Measurements from ENCODE around the gene GNAS. TPM values are rescaled to one million over a fixed set of nuclear protein-coding genes. Genes with fewer than 3 reads are reported as not detected.

The GNAS gene
- total and polyA plus RNA-seq, 4 donors = 115 to 360 (median 277) TPM

DNA sequence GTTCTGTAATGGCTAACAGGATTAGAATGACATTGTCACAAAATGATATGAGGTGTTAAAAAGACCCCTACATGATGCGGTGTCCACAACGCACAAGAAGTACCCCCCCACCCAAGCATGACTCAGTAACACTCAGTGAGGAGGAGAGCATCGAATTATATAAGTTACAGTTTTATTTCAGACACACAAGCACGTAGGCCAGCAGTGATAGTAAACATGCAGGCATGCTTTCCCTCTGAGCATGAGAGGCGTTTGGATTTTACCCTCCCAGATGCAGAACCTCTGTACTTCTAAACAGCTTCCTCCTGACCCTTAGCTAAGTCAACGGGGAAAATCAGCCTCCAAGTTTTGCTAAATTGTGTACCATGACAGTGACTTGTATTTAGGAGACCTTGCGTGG is 23.9 kb downstream of the GNAS start:
- H3K27ac ChIP-seq (ENCODE audit: low read depth in 1 of 2, low read length in 2 of 2) = no peak overlapping the region
- no peak overlapping the region for H3K4me3 ChIP-seq (ENCODE audit: low read depth in 1 of 3, low read length in 3 of 3)
- H3K9me3 ChIP-seq (ENCODE audit: control insufficient read depth in 4 of 4, low read length in 3 of 4) = no peaks in the 10 kb centered on the region
- WGBS = 86% methylated on average over 7 of the region's 7 CpGs
- TF ChIP-seq HNF4G (IDR thresholded peaks at IDR 0.05) = no peak
- TF ChIP-seq HNF4A (conservative IDR thresholded peaks at IDR 0.05) = no peak
- no peak for TF ChIP-seq RXRA (IDR thresholded peaks at IDR 0.05)
- no peak for TF ChIP-seq FOXA1 (IDR thresholded peaks at IDR 0.05)
- no peak overlapping the region for H3K9ac ChIP-seq (ENCODE audit: low read depth in 1 of 2, low read length in 2 of 2)
- H3K27me3 ChIP-seq (ENCODE audit: control insufficient read depth in 4 of 4, insufficient read depth in 4 of 4, low read length in 3 of 4) = no peaks in the 10 kb centered on the region
- no peaks in the 10 kb centered on the region for H3K4me1 ChIP-seq (ENCODE audit: control insufficient read depth in 4 of 4, insufficient read depth in 4 of 4, low read length in 3 of 4)
- H3K36me3 ChIP-seq (ENCODE audit: control insufficient read depth in 4 of 4, insufficient read depth in 3 of 4, low read depth in 1 of 4, low read length in 3 of 4) = no peaks in the 10 kb centered on the region
- no peak for DNase-seq (ENCODE audit: low spot score)

DNA sequence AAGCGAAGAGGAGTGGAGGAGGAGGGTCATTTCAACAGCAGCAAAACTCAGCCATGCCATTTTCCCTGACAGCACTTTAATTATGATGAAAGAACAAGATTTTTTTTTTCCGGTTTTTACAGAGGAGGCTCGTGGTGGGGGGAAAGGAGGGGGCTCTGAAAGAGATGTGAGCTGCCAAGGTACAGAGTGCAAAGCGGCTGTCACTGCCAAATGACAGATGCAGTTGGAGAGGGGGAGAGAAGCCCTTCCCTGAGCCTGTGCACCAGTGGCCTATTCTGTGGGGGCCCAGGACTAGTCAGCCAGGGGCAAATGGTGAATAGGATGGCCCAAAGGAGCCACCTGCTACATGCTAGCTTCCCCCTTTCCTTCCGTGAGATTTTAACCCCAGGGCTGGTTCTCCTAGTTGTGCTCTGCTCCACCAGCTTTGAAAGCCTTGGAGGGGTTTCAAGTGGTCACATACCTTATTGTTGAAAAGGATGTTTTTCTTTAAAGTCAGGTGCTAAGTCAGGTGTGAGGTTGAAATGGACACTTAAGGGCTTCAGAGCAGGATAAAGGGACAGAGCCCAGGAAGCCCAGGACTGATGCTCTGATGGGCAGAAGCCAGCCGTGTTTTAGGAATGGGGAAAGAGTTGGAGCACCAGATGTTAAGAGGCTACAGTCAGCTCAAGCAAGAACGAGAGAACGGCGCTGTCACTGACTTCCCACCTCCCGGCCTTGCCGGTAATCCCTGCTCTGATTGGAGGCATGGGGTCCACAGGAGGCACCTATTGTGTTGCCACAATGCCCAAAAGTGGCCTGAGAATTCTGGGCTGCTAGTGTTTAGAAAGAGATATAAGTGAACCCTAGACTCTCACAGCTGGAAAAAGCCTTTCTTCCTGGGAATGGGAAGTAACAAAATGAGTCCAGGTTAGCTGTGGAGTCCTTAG is 24.8 kb downstream of the GNAS start:
- H3K9me3 ChIP-seq (ENCODE audit: control insufficient read depth in 4 of 4, low read length in 3 of 4) = no peaks in the 10 kb centered on the region
- no peak overlapping the region for H3K4me3 ChIP-seq (ENCODE audit: low read depth in 1 of 3, low read length in 3 of 3)
- WGBS = 85% methylated on average over 11 of the region's 11 CpGs
- DNase-seq (ENCODE audit: low spot score) = no peak
- no peaks in the 10 kb centered on the region for H3K4me1 ChIP-seq (ENCODE audit: control insufficient read depth in 4 of 4, insufficient read depth in 4 of 4, low read length in 3 of 4)
- no peak overlapping the region for H3K27ac ChIP-seq (ENCODE audit: low read depth in 1 of 2, low read length in 2 of 2)
- TF ChIP-seq HNF4G (IDR thresholded peaks at IDR 0.05) (no peak), ATF3 (IDR thresholded peaks at IDR 0.05) (no peak), YY1 (IDR thresholded peaks at IDR 0.05) (no peak), RAD21 (IDR thresholded peaks at IDR 0.05) (no peak), EGR1 (IDR thresholded peaks at IDR 0.05; ENCODE audit: low read depth in 2 of 2) (no peak), HNF4A (conservative IDR thresholded peaks at IDR 0.05) (no peak), NR2F2 (IDR thresholded peaks at IDR 0.05) (no peak), JUND (IDR thresholded peaks at IDR 0.05) (no peak), GABPA (IDR thresholded peaks at IDR 0.05 in 1 of 2, conservative IDR thresholded peaks at IDR 0.05 in 1 of 2) (no peak), SP1 (IDR thresholded peaks at IDR 0.05) (no peak), FOXA1 (IDR thresholded peaks at IDR 0.05) (no peak)
- TF ChIP-seq, protein P1, sequence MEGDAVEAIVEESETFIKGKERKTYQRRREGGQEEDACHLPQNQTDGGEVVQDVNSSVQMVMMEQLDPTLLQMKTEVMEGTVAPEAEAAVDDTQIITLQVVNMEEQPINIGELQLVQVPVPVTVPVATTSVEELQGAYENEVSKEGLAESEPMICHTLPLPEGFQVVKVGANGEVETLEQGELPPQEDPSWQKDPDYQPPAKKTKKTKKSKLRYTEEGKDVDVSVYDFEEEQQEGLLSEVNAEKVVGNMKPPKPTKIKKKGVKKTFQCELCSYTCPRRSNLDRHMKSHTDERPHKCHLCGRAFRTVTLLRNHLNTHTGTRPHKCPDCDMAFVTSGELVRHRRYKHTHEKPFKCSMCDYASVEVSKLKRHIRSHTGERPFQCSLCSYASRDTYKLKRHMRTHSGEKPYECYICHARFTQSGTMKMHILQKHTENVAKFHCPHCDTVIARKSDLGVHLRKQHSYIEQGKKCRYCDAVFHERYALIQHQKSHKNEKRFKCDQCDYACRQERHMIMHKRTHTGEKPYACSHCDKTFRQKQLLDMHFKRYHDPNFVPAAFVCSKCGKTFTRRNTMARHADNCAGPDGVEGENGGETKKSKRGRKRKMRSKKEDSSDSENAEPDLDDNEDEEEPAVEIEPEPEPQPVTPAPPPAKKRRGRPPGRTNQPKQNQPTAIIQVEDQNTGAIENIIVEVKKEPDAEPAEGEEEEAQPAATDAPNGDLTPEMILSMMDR (IDR thresholded peaks at IDR 0.05; ENCODE audit: low read depth, low read length, missing input control) = no peak
- H3K36me3 ChIP-seq (ENCODE audit: control insufficient read depth in 4 of 4, insufficient read depth in 3 of 4, low read depth in 1 of 4, low read length in 3 of 4) = no peaks in the 10 kb centered on the region
- H3K9ac ChIP-seq (ENCODE audit: low read depth in 1 of 2, low read length in 2 of 2) = no peak overlapping the region
- no peaks in the 10 kb centered on the region for H3K27me3 ChIP-seq (ENCODE audit: control insufficient read depth in 4 of 4, insufficient read depth in 4 of 4, low read length in 3 of 4)

GRCh38 chr20:58877976-58878360 is 25.5 kb downstream of the GNAS start:
- Histone ChIP-seq H3K9me3 (ENCODE audit: control insufficient read depth in 4 of 4, low read length in 3 of 4) (no peaks in the 10 kb centered on the region), H3K27ac (ENCODE audit: low read depth in 1 of 2, low read length in 2 of 2) (no peak overlapping the region)
- TF ChIP-seq GABPA (IDR thresholded peaks at IDR 0.05 in 1 of 2, conservative IDR thresholded peaks at IDR 0.05 in 1 of 2) = no peak
- no peak for TF ChIP-seq HNF4A (conservative IDR thresholded peaks at IDR 0.05)
- TF ChIP-seq FOXA2 (IDR thresholded peaks at IDR 0.05) = no peak
- no peak for TF ChIP-seq TAF1 (conservative IDR thresholded peaks at IDR 0.05)
- no peak for TF ChIP-seq HNF4G (IDR thresholded peaks at IDR 0.05)
- TF ChIP-seq EGR1 (IDR thresholded peaks at IDR 0.05; ENCODE audit: low read depth in 2 of 2) = no peak
- no peak for TF ChIP-seq ATF3 (IDR thresholded peaks at IDR 0.05)
- no peak for TF ChIP-seq NR2F2 (IDR thresholded peaks at IDR 0.05)
- TF ChIP-seq RXRA (IDR thresholded peaks at IDR 0.05) = no peak
- TF ChIP-seq, protein P2, sequence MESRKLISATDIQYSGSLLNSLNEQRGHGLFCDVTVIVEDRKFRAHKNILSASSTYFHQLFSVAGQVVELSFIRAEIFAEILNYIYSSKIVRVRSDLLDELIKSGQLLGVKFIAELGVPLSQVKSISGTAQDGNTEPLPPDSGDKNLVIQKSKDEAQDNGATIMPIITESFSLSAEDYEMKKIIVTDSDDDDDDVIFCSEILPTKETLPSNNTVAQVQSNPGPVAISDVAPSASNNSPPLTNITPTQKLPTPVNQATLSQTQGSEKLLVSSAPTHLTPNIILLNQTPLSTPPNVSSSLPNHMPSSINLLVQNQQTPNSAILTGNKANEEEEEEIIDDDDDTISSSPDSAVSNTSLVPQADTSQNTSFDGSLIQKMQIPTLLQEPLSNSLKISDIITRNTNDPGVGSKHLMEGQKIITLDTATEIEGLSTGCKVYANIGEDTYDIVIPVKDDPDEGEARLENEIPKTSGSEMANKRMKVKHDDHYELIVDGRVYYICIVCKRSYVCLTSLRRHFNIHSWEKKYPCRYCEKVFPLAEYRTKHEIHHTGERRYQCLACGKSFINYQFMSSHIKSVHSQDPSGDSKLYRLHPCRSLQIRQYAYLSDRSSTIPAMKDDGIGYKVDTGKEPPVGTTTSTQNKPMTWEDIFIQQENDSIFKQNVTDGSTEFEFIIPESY (IDR thresholded peaks at IDR 0.05) = no peak

More at GRCh38 chr20:58877976-58878360, 25.5 kb downstream of the GNAS start:
- Histone ChIP-seq H3K27me3 (ENCODE audit: control insufficient read depth in 4 of 4, insufficient read depth in 4 of 4, low read length in 3 of 4) (no peaks in the 10 kb centered on the region), H3K9ac (ENCODE audit: low read depth in 1 of 2, low read length in 2 of 2) (no peak overlapping the region), H3K4me1 (ENCODE audit: control insufficient read depth in 4 of 4, insufficient read depth in 4 of 4, low read length in 3 of 4) (no peaks in the 10 kb centered on the region), H3K36me3 (ENCODE audit: control insufficient read depth in 4 of 4, insufficient read depth in 3 of 4, low read depth in 1 of 4, low read length in 3 of 4) (no peaks in the 10 kb centered on the region), H3K4me3 (ENCODE audit: low read depth in 1 of 3, low read length in 3 of 3) (no peak overlapping the region)
- no peak for DNase-seq (ENCODE audit: low spot score)
- WGBS = 82% methylated on average over 4 of the region's 4 CpGs

All from liver (tissue), 9 donors.